Activated CD4-positive, alpha-beta T cell treated with anti-CD3 and anti-CD28 coated beads for 36 hours (primary cell): ENCODE data around the gene CAMK1D. TPM values are rescaled to one million over a fixed set of nuclear protein-coding genes. Genes with fewer than 3 reads are reported as not detected.

Source experiments
- ATAC-seq: fragments of 200-7000 bp; cut with Tn5 transposase; one replicate; pipeline ENCODE4 v1.10.0; 2021; ENCODE audit warnings: mild to moderate bottlenecking, moderate library complexity
- CTCF ChIA-PET: fragments of 350-600 bp; sonication (Branson Sonifier 250); formaldehyde crosslinking; loops from one replicate; lab custom pipeline; 2021; ENCODE audit warnings: antibody characterized with exemption; lab: Charles Lee
- POLR2A ChIA-PET: fragments of 350-600 bp; sonication (Branson Sonifier 250); formaldehyde crosslinking; loops from one replicate; lab custom pipeline; 2021; ENCODE audit warnings: antibody characterized with exemption, inconsistent platforms; lab: Charles Lee
- DNase-seq: peaks from one replicate; pipeline ENCODE4 v3.0.0-alpha.2; 2020
- H3K27ac Mint-ChIP-seq: one replicate; pipeline ENCODE4 v1.8.0; 2021; ENCODE audit warnings: mixed read lengths
- H3K27me3 Mint-ChIP-seq: one replicate; pipeline ENCODE4 v1.8.0; 2021; ENCODE audit warnings: mixed read lengths
- H3K36me3 Mint-ChIP-seq: one replicate; pipeline ENCODE4 v1.8.0; 2021; ENCODE audit warnings: low read depth, mixed read lengths
- H3K4me1 Mint-ChIP-seq: one replicate; pipeline ENCODE4 v1.8.0; 2021; ENCODE audit warnings: mixed read lengths
- H3K4me3 Mint-ChIP-seq: one replicate; pipeline ENCODE4 v1.8.0; 2021; ENCODE audit warnings: mild to moderate bottlenecking, moderate library complexity, mixed read lengths
- H3K9me3 Mint-ChIP-seq: one replicate; pipeline ENCODE4 v1.8.0; 2021; ENCODE audit warnings: low read depth, mixed read lengths
- intact Hi-C, 2 experiments: fragments of 100-400 bp; cut with DNase I in 1 of 2; cut with micrococcal nuclease in 1 of 2; formaldehyde crosslinking; loops; one replicate each; pipeline versions ENCODE4 v1.14.2 to v1.15.1; 2022 to 2024; cut with DNase I, micrococcal nuclease
- total RNA-seq, 2 experiments: library from RNA; stranded (reverse); gene quantifications; one replicate each; pipeline ENCODE4 v1.2.3, GENCODE V29; 2021

Gene CAMK1D
- total RNA-seq, 2 experiments from 2014 or later: 16.0 to 16.3 TPM

DNA sequence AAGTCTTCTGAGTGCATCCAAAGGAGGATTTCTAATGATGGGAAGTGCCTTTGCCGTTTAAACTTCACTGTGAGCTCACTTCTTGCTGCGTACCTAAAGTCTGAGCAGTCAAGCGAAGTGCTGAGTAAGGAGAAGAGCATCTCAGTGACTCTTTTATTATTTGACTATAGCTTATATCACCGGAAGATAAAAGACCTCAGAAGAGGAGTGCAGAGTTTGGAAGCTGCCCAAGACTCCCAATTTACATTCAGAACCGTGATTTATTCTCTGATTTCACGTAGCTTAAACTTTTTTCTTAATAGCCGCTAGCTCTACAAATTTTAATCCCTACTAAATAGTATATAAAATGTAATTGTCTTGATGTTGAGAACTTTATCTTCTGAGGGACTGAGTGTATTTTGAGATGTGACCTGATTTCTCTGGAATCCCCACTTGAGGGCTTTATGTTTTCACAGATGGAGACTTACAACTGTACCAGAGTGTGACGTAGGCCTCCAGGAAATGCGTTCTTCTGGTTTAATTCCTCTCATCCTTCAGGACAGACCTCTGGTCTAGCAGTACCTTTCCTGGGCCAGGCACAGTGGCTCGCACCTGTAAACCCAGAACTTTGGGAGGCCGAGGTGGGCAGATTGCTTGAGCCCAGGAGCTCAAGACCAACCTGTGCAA lies 51.1 kb downstream of the CAMK1D start:
- intact Hi-C loops: no loop called here
- CTCF ChIA-PET: no interaction called here
- POLR2A ChIA-PET: no interaction called here
- no peaks in the 10 kb centered on the region for H3K27me3 Mint-ChIP-seq
- H3K9me3 Mint-ChIP-seq: no peaks in the 10 kb centered on the region
- no peak overlapping the region for H3K27ac Mint-ChIP-seq
- peaks cover 5% of the 10 kb centered on the region for H3K36me3 Mint-ChIP-seq
- ATAC-seq: no peak
- DNase-seq: no peak
- H3K4me3 Mint-ChIP-seq: no peak overlapping the region
- peaks cover 21% of the 10 kb centered on the region for H3K4me1 Mint-ChIP-seq

GRCh38 chr10:12401466-12401865 lies 52.1 kb downstream of the CAMK1D start:
- Mint-ChIP-seq H3K4me1 (peaks cover 19% of the 10 kb centered on the region), H3K27ac (no peak overlapping the region), H3K27me3 (no peaks in the 10 kb centered on the region), H3K4me3 (no peak overlapping the region), H3K9me3 (no peaks in the 10 kb centered on the region), H3K36me3 (peaks cover 7% of the 10 kb centered on the region)
- ChIA-PET POLR2A (no interaction called here), CTCF (interaction anchor here (0.9 kb wide), 1 partner anchor 255 kb away, joined by 3 read pairs; no protein-coding TSS in a partner anchor)
- ATAC-seq (no peak), DNase-seq (no peak)
- intact Hi-C loops: no loop called here

DNA sequence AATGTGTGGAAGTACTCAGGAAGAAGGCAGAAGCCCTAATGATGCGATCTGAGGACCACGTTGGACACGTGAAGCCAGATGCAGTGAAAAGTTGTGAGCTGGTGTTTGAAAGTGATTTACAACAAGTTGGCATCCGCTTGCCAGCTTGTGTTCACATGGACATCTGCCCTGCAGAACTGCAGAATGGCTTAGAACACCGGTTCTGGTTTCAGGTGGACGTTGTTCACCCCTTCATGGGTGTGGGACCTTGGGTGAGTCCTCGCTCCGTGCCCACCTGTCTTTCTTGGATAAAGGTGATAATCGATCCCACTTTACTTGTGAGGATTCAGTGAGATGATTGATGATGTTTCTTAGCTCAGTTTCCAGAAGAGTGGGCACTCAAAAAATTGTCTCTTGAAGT lies 53.8 kb downstream of the CAMK1D start:
- no peak overlapping the region for H3K27ac Mint-ChIP-seq
- no peak overlapping the region for H3K4me3 Mint-ChIP-seq
- POLR2A ChIA-PET: no interaction called here
- peaks cover 16% of the 10 kb centered on the region for H3K4me1 Mint-ChIP-seq
- H3K36me3 Mint-ChIP-seq: peaks cover 7% of the 10 kb centered on the region
- DNase-seq (no peak), ATAC-seq (no peak)
- CTCF ChIA-PET: interaction anchor here (0.6 to 1.2 kb wide), 2 partner anchors 52 to 296 kb away, joined by 4 to 5 read pairs; no protein-coding TSS in a partner anchor
- H3K9me3 Mint-ChIP-seq: no peaks in the 10 kb centered on the region
- no peaks in the 10 kb centered on the region for H3K27me3 Mint-ChIP-seq
- intact Hi-C loops: no loop called here

GRCh38 chr10:12405342-12406320 lies 56.3 kb downstream of the CAMK1D start:
- intact Hi-C loops: loop anchor here in 1 of 2 experiments (2.0 kb wide), 1 partner anchor 39 kb away; no protein-coding TSS in a partner anchor
- Mint-ChIP-seq H3K9me3 (no peaks in the 10 kb centered on the region), H3K4me1 (peaks cover 30% of the 10 kb centered on the region), H3K27me3 (no peaks in the 10 kb centered on the region), H3K4me3 (no peak overlapping the region), H3K36me3 (peaks cover 14% of the 10 kb centered on the region), H3K27ac (no peak overlapping the region)
- POLR2A ChIA-PET: interaction anchor here (0.6 kb wide), 1 partner anchor 100 kb away, joined by 3 read pairs; no protein-coding TSS in a partner anchor
- ATAC-seq (no peak), DNase-seq (no peak)
- CTCF ChIA-PET: interaction anchor here (0.6 to 1.5 kb wide), 5 partner anchors 9 to 361 kb away, joined by 3 to 4 read pairs (median 3); no protein-coding TSS in a partner anchor

DNA sequence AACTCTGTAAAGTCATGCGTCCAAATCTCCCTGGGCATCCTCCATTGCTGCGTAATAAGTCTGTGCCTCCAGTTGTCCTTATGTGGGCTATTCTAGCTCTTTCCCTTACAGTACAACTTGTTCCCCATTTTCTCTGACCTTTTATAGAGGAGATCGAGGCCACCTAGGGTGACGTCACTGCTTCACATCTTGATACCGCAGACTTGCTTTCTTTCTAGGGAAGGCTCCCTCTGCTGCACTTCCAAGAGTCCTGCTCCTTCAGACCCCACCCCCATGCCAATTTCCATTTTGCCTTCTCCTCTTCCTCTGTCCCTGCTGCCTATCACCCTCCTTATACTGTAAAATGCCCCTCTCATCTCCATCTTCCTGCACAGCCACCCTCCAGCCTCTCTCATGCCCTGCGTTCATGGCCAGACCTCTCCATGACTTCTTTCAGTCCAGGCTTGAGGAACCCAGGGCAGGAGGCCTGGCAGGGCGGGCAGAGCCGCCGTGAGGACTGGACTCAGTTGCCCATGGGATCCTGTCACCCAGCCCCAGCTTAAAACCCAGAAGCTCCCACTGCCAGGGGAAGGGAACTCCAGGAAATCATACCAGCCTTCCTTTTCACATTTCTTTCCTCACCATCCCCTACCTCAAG lies 57.5 kb downstream of the CAMK1D start:
- no peaks in the 10 kb centered on the region for H3K9me3 Mint-ChIP-seq
- ATAC-seq (no peak), DNase-seq (no peak)
- no peak overlapping the region for H3K4me3 Mint-ChIP-seq
- no peaks in the 10 kb centered on the region for H3K27me3 Mint-ChIP-seq
- ChIA-PET POLR2A (no interaction called here), CTCF (interaction anchor here (0.7 to 1.5 kb wide), 3 partner anchors 10 to 254 kb away, joined by 3 read pairs; no protein-coding TSS in a partner anchor)
- H3K4me1 Mint-ChIP-seq: peaks cover 32% of the 10 kb centered on the region
- H3K36me3 Mint-ChIP-seq: peaks cover 14% of the 10 kb centered on the region
- intact Hi-C loops: no loop called here
- H3K27ac Mint-ChIP-seq: no peak overlapping the region

- Mint-ChIP-seq H3K4me3 (no peak overlapping the region), H3K27me3 (no peaks in the 10 kb centered on the region), H3K4me1 (peaks cover 38% of the 10 kb centered on the region), H3K9me3 (peaks cover 5% of the 10 kb centered on the region), H3K27ac (no peak overlapping the region), H3K36me3 (peaks cover 12% of the 10 kb centered on the region)
- intact Hi-C loops: no loop called here
- ChIA-PET POLR2A (no interaction called here), CTCF (no interaction called here)
- ATAC-seq (no peak), DNase-seq (no peak)
Measured at GRCh38 chr10:12408472-12408871, 59.1 kb downstream of the CAMK1D start.

GRCh38 chr10:12409161-12409560 lies 59.8 kb downstream of the CAMK1D start:
- no peak overlapping the region for H3K4me3 Mint-ChIP-seq
- ATAC-seq (no peak), DNase-seq (no peak)
- CTCF ChIA-PET: no interaction called here
- no peak overlapping the region for H3K27ac Mint-ChIP-seq
- H3K9me3 Mint-ChIP-seq: peaks cover 5% of the 10 kb centered on the region
- POLR2A ChIA-PET: no interaction called here
- intact Hi-C loops: no loop called here
- H3K27me3 Mint-ChIP-seq: no peaks in the 10 kb centered on the region
- H3K36me3 Mint-ChIP-seq: peaks cover 12% of the 10 kb centered on the region
- peaks cover 39% of the 10 kb centered on the region for H3K4me1 Mint-ChIP-seq

DNA sequence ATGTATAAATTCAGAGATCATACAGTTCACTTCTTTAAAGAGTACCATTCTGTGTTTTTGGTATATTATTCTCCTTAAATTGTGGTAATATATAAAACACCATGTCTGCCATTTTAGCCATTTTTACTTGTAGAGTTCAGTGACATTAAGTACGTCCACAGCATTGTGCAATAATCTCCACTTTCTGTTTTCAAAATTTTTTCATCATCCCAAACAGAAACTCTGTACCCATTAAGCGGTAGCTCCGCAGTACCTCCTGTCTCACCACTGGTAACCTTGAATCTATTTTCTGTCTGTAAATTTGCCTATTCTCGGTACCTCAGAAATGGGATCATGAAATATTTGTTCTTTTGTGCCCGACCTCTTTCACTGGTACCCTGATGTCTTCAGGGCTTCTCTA lies 60.3 kb downstream of the CAMK1D start:
- intact Hi-C loops: loop anchor here (5.0 to 10.0 kb wide), 2 partner anchors 42 to 285 kb away; partner anchors contain the start of gene SEC61A2 (in 1 of the 2)
- H3K36me3 Mint-ChIP-seq: peaks cover 12% of the 10 kb centered on the region
- no peak overlapping the region for H3K27ac Mint-ChIP-seq
- ChIA-PET POLR2A (no interaction called here), CTCF (no interaction called here)
- ATAC-seq: no peak
- H3K9me3 Mint-ChIP-seq: peaks cover 5% of the 10 kb centered on the region
- no peak overlapping the region for H3K4me3 Mint-ChIP-seq
- H3K27me3 Mint-ChIP-seq: no peaks in the 10 kb centered on the region
- H3K4me1 Mint-ChIP-seq: peaks cover 39% of the 10 kb centered on the region
- no peak for DNase-seq

- ChIA-PET POLR2A (interaction anchor here (0.5 kb wide), 1 partner anchor 48 kb away, joined by 3 read pairs; no protein-coding TSS in a partner anchor), CTCF (interaction anchor here (0.6 kb wide), 1 partner anchor 365 kb away, joined by 3 read pairs; no protein-coding TSS in a partner anchor)
- Mint-ChIP-seq H3K27me3 (no peaks in the 10 kb centered on the region), H3K27ac (peak overlapping the region; percentile 35), H3K9me3 (peaks cover 5% of the 10 kb centered on the region), H3K36me3 (peaks cover 9% of the 10 kb centered on the region), H3K4me3 (peak overlapping the region; percentile 38), H3K4me1 (peaks cover 32% of the 10 kb centered on the region)
- DNase-seq: peak; percentile 67
- intact Hi-C loops: loop anchor here (1.0 to 10.0 kb wide), 3 partner anchors 36 to 288 kb away; partner anchors contain the start of gene SEC61A2 (in 1 of the 2)
- peak; percentile 87 for ATAC-seq
Measured at GRCh38 chr10:12412666-12413368, 63.5 kb downstream of the CAMK1D start.

DNA sequence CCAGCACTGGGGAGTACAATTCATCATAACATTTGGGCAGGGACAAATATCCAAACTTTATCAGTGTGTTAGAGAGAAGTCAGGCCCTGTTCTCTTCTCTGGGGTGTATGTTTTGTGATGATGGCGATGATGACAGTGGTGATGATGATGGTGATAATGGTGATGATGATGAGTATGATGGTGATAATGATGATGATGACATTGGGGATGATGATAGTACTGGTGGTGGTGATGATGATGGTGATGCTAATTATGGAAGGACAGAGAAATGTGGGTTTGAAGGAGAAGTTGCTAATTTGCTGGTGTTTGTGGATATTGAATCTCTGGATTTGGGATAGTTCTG lies 64.0 kb downstream of the CAMK1D start:
- CTCF ChIA-PET: no interaction called here

More for the DNA sequence above, 64.0 kb downstream of the CAMK1D start:
- H3K4me3 Mint-ChIP-seq: no peak overlapping the region
- H3K27ac Mint-ChIP-seq: peak overlapping the region; percentile 35
- peaks cover 5% of the 10 kb centered on the region for H3K9me3 Mint-ChIP-seq
- ATAC-seq (no peak), DNase-seq (no peak)
- peaks cover 35% of the 10 kb centered on the region for H3K4me1 Mint-ChIP-seq
- no peaks in the 10 kb centered on the region for H3K27me3 Mint-ChIP-seq
- intact Hi-C loops: loop anchor here (1.0 to 10.0 kb wide), 3 partner anchors 36 to 289 kb away; partner anchors contain the start of gene SEC61A2 (in 1 of the 2)
- POLR2A ChIA-PET: no interaction called here
- peaks cover 9% of the 10 kb centered on the region for H3K36me3 Mint-ChIP-seq
